22Rv1 (cell line): ENCODE data around the gene EEPD1.

Source experiments
- CTCF ChIP-seq: fragments of 450-650 bp; IDR thresholded peaks from 2 replicates; pipeline ENCODE4 v1.5.1; 2017; ENCODE audit warnings: mild to moderate bottlenecking
- ZFX ChIP-seq: fragments of 450-650 bp; IDR thresholded peaks from 2 replicates; pipeline ENCODE4 v1.6.1; 2017; ENCODE audit warnings: antibody characterized with exemption, borderline replicate concordance

GRCh38 chr7:36232555-36232954 is 79.5 kb downstream of the EEPD1 start:
- TF ChIP-seq CTCF (no peak), ZFX (no peak)
